ENCODE measurements around the gene MTMR3. TPM values are rescaled to one million over a fixed set of nuclear protein-coding genes. Genes with fewer than 3 reads are reported as not detected.
A peak's percentile ranks its signal among the peaks of the same experiment; 100 is the strongest.

MTMR3 gene
- total and polyA plus RNA-seq, 11 donors: 9.6 to 44.8 (median 34.6) TPM

- Histone ChIP-seq H3K36me3 (peaks cover 0 to 72% (median 51%) of the 10 kb centered on the region in 9 donors), H3K27me3 (no peaks in the 10 kb centered on the region), H3K4me1 (peaks cover 0 to 25% (median 11%) of the 10 kb centered on the region in 12 donors), H3K4me3 (no peak overlapping the region), H3K27ac (no peak overlapping the region), H3K9me3 (no peaks in the 10 kb centered on the region)
- intact Hi-C loops (cut with DNase I): loop anchor here in 3 of 10 donors (5.0 to 10.0 kb wide), 2 partner anchors 105 to 108 kb away; partner anchors contain the start of gene MTMR3 (in 2 of the 3)
- TF ChIP-seq CTCF (IDR thresholded peaks at IDR 0.05) (no peak), POLR2A (IDR thresholded peaks at IDR 0.05) (no peak)
- ATAC-seq: no peak
- 86 to 89% (median 87%) methylated on average over 6 of the region's 6 CpGs for WGBS, 4 donors
- no peak for DNase-seq
Observed at GRCh38 chr22:29992341-29993275, 109.6 kb downstream of the MTMR3 start.

DNA sequence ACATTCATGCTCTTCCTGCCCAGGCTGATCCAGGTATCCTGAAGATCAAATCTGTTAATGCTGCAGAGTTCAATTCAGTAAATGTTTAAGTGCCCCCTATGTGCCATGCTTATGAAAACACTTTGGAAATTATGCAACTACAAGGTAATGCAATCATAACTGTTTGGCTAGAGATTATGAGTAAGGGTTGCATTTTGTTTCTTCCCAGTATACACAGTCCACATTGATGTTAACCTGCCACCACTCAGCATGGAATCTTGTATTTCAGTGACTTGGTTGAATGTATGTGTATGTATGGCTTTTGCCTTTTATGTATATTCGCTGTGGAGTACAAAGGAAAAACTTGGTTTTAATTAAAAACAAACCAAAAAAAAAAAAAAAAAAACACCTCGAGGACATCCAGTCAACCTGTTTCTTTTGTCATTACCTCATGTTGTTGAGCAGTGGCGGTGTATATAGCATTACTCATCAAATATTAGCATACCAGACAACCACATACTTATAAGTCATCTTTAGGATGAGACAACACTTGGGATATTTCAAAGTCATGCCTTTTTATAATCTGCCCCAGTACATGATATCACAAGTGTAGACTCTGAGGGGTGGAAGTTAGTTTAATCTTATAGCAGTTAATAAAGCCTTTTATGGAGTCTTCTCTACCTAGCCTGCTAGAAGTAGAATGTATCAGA is 111.2 kb downstream of the MTMR3 start:
- H3K4me1 ChIP-seq: peaks cover 0 to 33% (median 12%) of the 10 kb centered on the region in 12 donors
- intact Hi-C loops (cut with DNase I): loop anchor here in 3 of 10 donors (5.0 to 10.0 kb wide), 2 partner anchors 107 to 109 kb away; partner anchors contain the start of gene MTMR3 (in 2 of the 3)
- H3K36me3 ChIP-seq: peaks cover 0 to 66% (median 46%) of the 10 kb centered on the region in 9 donors
- DNase-seq (no peak), ATAC-seq (no peak)
- no peak for TF ChIP-seq CTCF (IDR thresholded peaks at IDR 0.05)
- no peak for TF ChIP-seq POLR2A (IDR thresholded peaks at IDR 0.05)
- H3K4me3 ChIP-seq: no peak overlapping the region
- H3K27ac ChIP-seq: peak overlapping the region in 1 of 12 donors; percentile 50
- WGBS, 4 donors: 92 to 94% (median 93%) methylated on average over 3 of the region's 3 CpGs
- H3K9me3 ChIP-seq: no peaks in the 10 kb centered on the region
- H3K27me3 ChIP-seq: no peaks in the 10 kb centered on the region

GRCh38 chr22:29994943-29995342 is 112.0 kb downstream of the MTMR3 start:
- 4 to 26% (median 8%) methylated on average over 3 of the region's 3 CpGs for WGBS, 4 donors

More at GRCh38 chr22:29994943-29995342, 112.0 kb downstream of the MTMR3 start:
- Histone ChIP-seq H3K36me3 (peaks cover 0 to 70% (median 46%) of the 10 kb centered on the region in 9 donors), H3K27me3 (no peaks in the 10 kb centered on the region), H3K4me3 (no peak overlapping the region), H3K27ac (peak overlapping the region in 3 of 12 donors; percentile 14 to 50 (median 17)), H3K4me1 (peaks cover 0 to 33% (median 12%) of the 10 kb centered on the region in 12 donors), H3K9me3 (no peaks in the 10 kb centered on the region)
- no peak for DNase-seq
- ATAC-seq: peak; percentile 17 to 70 (median 43)
- TF ChIP-seq CTCF (IDR thresholded peaks at IDR 0.05) (no peak), POLR2A (IDR thresholded peaks at IDR 0.05) (no peak)
- intact Hi-C loops (cut with DNase I): loop anchor here in 4 of 10 donors (5.0 to 10.0 kb wide), 4 partner anchors 108 to 168 kb away; partner anchors contain the start of gene MTMR3 (in 2 of the 4)
